CD14-positive monocyte (primary cell): ENCODE measurements around the gene SMC3. TPM values are rescaled to one million over a fixed set of nuclear protein-coding genes. Genes with fewer than 3 reads are reported as not detected.

Experiments
- DNase-seq, 3 donors: peaks; one replicate each; pipeline ENCODE4 v3.0.0-alpha.2; 2011 to 2022
- H2AFZ ChIP-seq: 2 replicates; pipeline ENCODE4 v1.6.0; 2012; ENCODE audit warnings: mild to moderate bottlenecking, low read depth, low read length, inconsistent platforms; ENCODE audit not compliant: insufficient read depth, poor library complexity, severe bottlenecking
- H3K27ac ChIP-seq, 2 donors: 1 replicate in 1 of 2; 2 replicates in 1 of 2; pipeline ENCODE4 v1.5.1; 2012 to 2013; ENCODE audit warnings: low read length in 2 of 2, control low read depth in 1 of 2, inconsistent platforms in 1 of 2, low read depth in 1 of 2, mild to moderate bottlenecking in 1 of 2
- H3K27me3 ChIP-seq, 2 donors: one replicate each; pipeline versions ENCODE4 v1.6.0 to v1.6.1; 2011 to 2013; ENCODE audit warnings: low read length in 2 of 2; ENCODE audit not compliant: control insufficient read depth in 2 of 2, insufficient read depth in 2 of 2
- H3K36me3 ChIP-seq, 2 donors: replicated peaks in 1 of 2; 1 replicate in 1 of 2; 2 replicates in 1 of 2; pipeline versions ENCODE4 v1.5.1 to v1.6.1; 2012 to 2013; ENCODE audit warnings: low read length in 2 of 2, control low read depth in 1 of 2, inconsistent platforms in 1 of 2, mild to moderate bottlenecking in 1 of 2; ENCODE audit not compliant: insufficient read depth in 2 of 2, control insufficient read depth in 1 of 2
- H3K4me1 ChIP-seq, 2 donors: 1 replicate in 1 of 2; 2 replicates in 1 of 2; pipeline versions ENCODE4 v1.5.1 to v1.6.1; 2012 to 2013; ENCODE audit warnings: low read length in 2 of 2, control low read depth in 1 of 2, inconsistent platforms in 1 of 2, mild to moderate bottlenecking in 1 of 2, moderate library complexity in 1 of 2; ENCODE audit not compliant: insufficient read depth in 2 of 2, control insufficient read depth in 1 of 2
- H3K4me2 ChIP-seq: replicated peaks from 2 replicates; pipeline ENCODE3; 2012; ENCODE audit warnings: low read length, moderate library complexity, mild to moderate bottlenecking; ENCODE audit not compliant: poor library complexity, severe bottlenecking; ENCODE audit errors: extremely low read depth
- H3K4me3 ChIP-seq, 3 experiments: fragments of 200-600 bp in 1 of 3; sonication (generic) in 1 of 3; replicated peaks in 1 of 3; 1 replicate in 2 of 3; 2 replicates in 1 of 3; pipeline ENCODE4 v1.5.1; 2011 to 2013; ENCODE audit warnings: low read length in 3 of 3, mild to moderate bottlenecking in 3 of 3, control low read depth in 2 of 3, low read depth in 2 of 3, inconsistent platforms in 1 of 3, moderate library complexity in 1 of 3
- H3K79me2 ChIP-seq: 2 replicates; pipeline ENCODE4 v1.6.0; 2012; ENCODE audit warnings: mild to moderate bottlenecking, control low read depth, inconsistent platforms, low read length, moderate library complexity; ENCODE audit not compliant: insufficient read depth
- H3K9ac ChIP-seq: 2 replicates; pipeline ENCODE4 v1.6.0; 2017; ENCODE audit warnings: low read length, mild to moderate bottlenecking; ENCODE audit not compliant: insufficient read depth, poor library complexity, severe bottlenecking
- H3K9me3 ChIP-seq, 2 donors: replicated peaks in 1 of 2; 1 replicate in 1 of 2; 2 replicates in 1 of 2; pipeline versions ENCODE4 v1.5.1 to v1.6.1; 2012 to 2013; ENCODE audit warnings: low read length in 2 of 2, control low read depth in 1 of 2; ENCODE audit not compliant: control insufficient read depth in 1 of 2, insufficient read depth in 1 of 2
- H4K20me1 ChIP-seq: 2 replicates; pipeline ENCODE4 v1.6.0; 2012; ENCODE audit warnings: mild to moderate bottlenecking, low read length, control low read depth, moderate library complexity; ENCODE audit not compliant: insufficient read depth
- H3K27ac Mint-ChIP-seq, 7 donors: one replicate each; pipeline ENCODE4 v1.8.0; 2020; ENCODE audit warnings: mild to moderate bottlenecking in 7 of 7, mixed read lengths in 7 of 7, moderate library complexity in 6 of 7, inconsistent platforms in 2 of 7
- H3K27me3 Mint-ChIP-seq, 3 donors: one replicate each; pipeline ENCODE4 v1.8.0; 2021 to 2022; ENCODE audit warnings: low read depth in 3 of 3, mild to moderate bottlenecking in 3 of 3, mixed read lengths in 3 of 3, moderate library complexity in 3 of 3, inconsistent platforms in 1 of 3
- H3K36me3 Mint-ChIP-seq, 2 donors: one replicate each; pipeline ENCODE4 v1.8.0; 2020; ENCODE audit warnings: mixed read lengths in 2 of 2, inconsistent platforms in 1 of 2, mild to moderate bottlenecking in 1 of 2
- H3K4me1 Mint-ChIP-seq: one replicate; pipeline ENCODE4 v1.8.0; 2020; ENCODE audit warnings: mild to moderate bottlenecking, mixed read lengths
- H3K4me3 Mint-ChIP-seq, 2 donors: one replicate each; pipeline ENCODE4 v1.8.0; 2020; ENCODE audit warnings: mild to moderate bottlenecking in 2 of 2, mixed read lengths in 2 of 2, moderate library complexity in 1 of 2
- H3K9me3 Mint-ChIP-seq, 7 donors: one replicate each; pipeline ENCODE4 v1.8.0; 2020 to 2022; ENCODE audit warnings: mixed read lengths in 7 of 7, mild to moderate bottlenecking in 6 of 7, moderate library complexity in 6 of 7, inconsistent platforms in 2 of 7
- WGBS: methylation state at CpG from one replicate; pipeline ENCODE4 v1.1.5; 2013; ENCODE audit warnings: missing lambda C conversion rate; ENCODE audit not compliant: insufficient coverage; 5-methylcytosine and 5-hydroxymethylcytosine counted together
- intact Hi-C, 2 donors: fragments of 100-400 bp; cut with micrococcal nuclease; formaldehyde crosslinking; loops; one replicate each; pipeline versions ENCODE4 v1.15.0 to v1.15.1; 2023
- polyA plus RNA-seq, 3 donors: library from polyadenylated mRNA; depleted of rRNA in 1 of 3; unstranded in 2 of 3; stranded (reverse) in 1 of 3; fragments of 300-500 nt in 2 of 3; fragments of >200 nt in 1 of 3; fragmentation: Illumina TruSeq in 2 of 3; gene quantifications; 1 replicate in 2 of 3; 2 replicates in 1 of 3; pipeline ENCODE4 v1.2.3, GENCODE V29; 2012 to 2021
- TF ChIP-seq, protein P1 (sequence below): fragments of 200-600 bp; IDR thresholded peaks from one replicate; pipeline ENCODE4 v1.8.0; 2022; ENCODE audit warnings: antibody characterized with exemption, mild to moderate bottlenecking

Gene SMC3
- polyA plus RNA-seq, 3 donors, result 5.0 to 33.9 (median 21.1) TPM

DNA sequence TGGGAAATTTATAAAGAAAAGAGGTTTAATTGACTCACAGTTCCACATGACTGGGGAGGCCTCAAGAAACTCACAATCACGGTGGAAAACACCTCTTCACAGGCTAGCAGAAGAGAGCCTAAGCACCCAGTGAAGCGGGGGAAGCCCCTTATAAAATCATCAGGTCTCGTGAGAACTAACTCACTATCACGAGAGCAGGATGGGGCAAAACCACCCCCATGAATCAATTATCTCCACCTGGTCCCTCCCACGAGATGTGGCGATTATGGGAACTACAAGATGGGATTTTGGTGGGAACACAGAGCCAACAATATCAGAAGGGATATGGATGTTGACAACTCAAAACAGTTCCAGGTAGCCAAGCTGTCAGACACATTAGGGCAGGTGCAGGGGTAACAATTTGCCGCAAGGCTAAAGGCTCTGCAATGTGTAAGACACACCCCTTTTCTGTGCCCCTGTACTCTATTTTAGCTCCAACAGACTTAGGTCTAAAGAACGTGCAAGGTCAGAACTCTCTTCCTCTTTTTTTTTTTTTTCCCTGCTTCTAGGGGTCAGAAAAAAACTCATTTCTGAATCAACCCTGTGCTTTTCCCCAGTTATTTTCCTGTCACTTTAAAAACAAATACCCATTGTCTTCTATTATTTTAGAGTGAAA is 46.0 kb downstream of the SMC3 start:
- Mint-ChIP-seq H3K9me3 (no peaks in the 10 kb centered on the region), H3K4me1 (peaks cover 7% of the 10 kb centered on the region), H3K36me3 (peaks cover 0 to 6% of the 10 kb centered on the region in 2 donors), H3K4me3 (no peak overlapping the region), H3K27me3 (no peaks in the 10 kb centered on the region), H3K27ac (peak overlapping the region in 1 of 7 donors; percentile 3)
- Histone ChIP-seq H3K27ac (no peak overlapping the region), H3K4me1 (no peaks in the 10 kb centered on the region), H3K79me2 (no peaks in the 10 kb centered on the region), H3K4me2 (no peak overlapping the region), H3K9ac (no peak overlapping the region), H3K9me3 (no peaks in the 10 kb centered on the region), H3K36me3 (no peaks in the 10 kb centered on the region), H4K20me1 (no peaks in the 10 kb centered on the region), H3K27me3 (no peaks in the 10 kb centered on the region), H3K4me3 (no peak overlapping the region), H2AFZ (no peak overlapping the region)
- intact Hi-C loops, result loop anchor here (10.0 kb wide), 1 partner anchor 981 kb away; no protein-coding TSS in a partner anchor
- WGBS, result 100% methylated on average over 1 of the region's 8 CpGs
- DNase-seq, result peak in 1 of 3 donors; percentile 2
- TF ChIP-seq, protein P1, sequence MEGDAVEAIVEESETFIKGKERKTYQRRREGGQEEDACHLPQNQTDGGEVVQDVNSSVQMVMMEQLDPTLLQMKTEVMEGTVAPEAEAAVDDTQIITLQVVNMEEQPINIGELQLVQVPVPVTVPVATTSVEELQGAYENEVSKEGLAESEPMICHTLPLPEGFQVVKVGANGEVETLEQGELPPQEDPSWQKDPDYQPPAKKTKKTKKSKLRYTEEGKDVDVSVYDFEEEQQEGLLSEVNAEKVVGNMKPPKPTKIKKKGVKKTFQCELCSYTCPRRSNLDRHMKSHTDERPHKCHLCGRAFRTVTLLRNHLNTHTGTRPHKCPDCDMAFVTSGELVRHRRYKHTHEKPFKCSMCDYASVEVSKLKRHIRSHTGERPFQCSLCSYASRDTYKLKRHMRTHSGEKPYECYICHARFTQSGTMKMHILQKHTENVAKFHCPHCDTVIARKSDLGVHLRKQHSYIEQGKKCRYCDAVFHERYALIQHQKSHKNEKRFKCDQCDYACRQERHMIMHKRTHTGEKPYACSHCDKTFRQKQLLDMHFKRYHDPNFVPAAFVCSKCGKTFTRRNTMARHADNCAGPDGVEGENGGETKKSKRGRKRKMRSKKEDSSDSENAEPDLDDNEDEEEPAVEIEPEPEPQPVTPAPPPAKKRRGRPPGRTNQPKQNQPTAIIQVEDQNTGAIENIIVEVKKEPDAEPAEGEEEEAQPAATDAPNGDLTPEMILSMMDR, result no peak

DNA sequence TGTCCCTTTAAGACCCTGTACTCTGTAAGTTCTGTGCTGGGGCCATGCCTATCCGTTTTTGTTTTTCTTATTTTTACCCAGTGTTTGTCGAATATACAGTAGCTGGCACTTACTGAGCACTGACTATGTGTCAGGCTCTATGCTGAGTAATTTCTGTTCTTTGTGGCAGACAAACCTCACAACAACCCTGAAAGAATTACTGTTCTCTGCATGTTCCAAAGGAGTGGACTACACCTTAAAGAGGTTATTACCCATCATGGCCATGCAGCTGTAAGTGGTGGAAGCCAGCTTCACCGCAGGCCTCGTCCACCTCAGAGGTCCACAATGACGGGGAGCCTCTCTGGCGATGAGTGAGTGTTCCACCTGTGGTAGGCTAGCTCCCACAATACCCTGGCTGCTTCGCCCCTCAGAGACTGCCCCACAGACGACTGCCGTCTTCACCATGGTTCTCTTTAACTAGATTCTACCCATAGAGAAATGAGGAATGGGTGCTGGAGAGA is 46.6 kb downstream of the SMC3 start:
- DNase-seq, result no peak
- 98% methylated on average over 5 of the region's 9 CpGs for WGBS
- intact Hi-C loops, result loop anchor here (10.0 kb wide), 1 partner anchor 981 kb away; no protein-coding TSS in a partner anchor
- Histone ChIP-seq H3K4me3 (no peak overlapping the region), H3K4me2 (no peak overlapping the region), H3K27me3 (no peaks in the 10 kb centered on the region), H3K4me1 (no peaks in the 10 kb centered on the region), H3K9ac (no peak overlapping the region), H2AFZ (no peak overlapping the region), H3K27ac (no peak overlapping the region), H3K79me2 (no peaks in the 10 kb centered on the region), H3K36me3 (no peaks in the 10 kb centered on the region), H3K9me3 (no peaks in the 10 kb centered on the region), H4K20me1 (no peaks in the 10 kb centered on the region)
- TF ChIP-seq, protein P1, result no peak
- no peak overlapping the region for H3K27ac Mint-ChIP-seq
- no peaks in the 10 kb centered on the region for H3K9me3 Mint-ChIP-seq
- peaks cover 0 to 3% of the 10 kb centered on the region in 2 donors for H3K36me3 Mint-ChIP-seq
- H3K27me3 Mint-ChIP-seq, result no peaks in the 10 kb centered on the region
- H3K4me1 Mint-ChIP-seq, result peaks cover 7% of the 10 kb centered on the region
- no peak overlapping the region for H3K4me3 Mint-ChIP-seq
